ENCODE data around the gene TYW5.

The TYW5 gene

GRCh38 chr2:199955339-199956061 is at the start of gene TYW5, which contains the start of gene MAIP1:
TYW5 (minus strand) TSS chr2:199955491; CDS start chr2:199955470, 21 bp downstream.
MAIP1 (plus strand) TSS chr2:199955582; CDS start chr2:199955799, 217 bp downstream.
- DNase-seq (ENCODE audit: low spot score), result peak; percentile 87

GRCh38 chr2:200003444-200003843 is 48.2 kb upstream of the TYW5 start:
- DNase-seq (ENCODE audit: low spot score), result no peak

GRCh38 chr2:200000444-200001163 is 45.3 kb upstream of the TYW5 start:
- DNase-seq (ENCODE audit: low spot score), result no peak

GRCh38 chr2:199999166-199999565 is 43.9 kb upstream of the TYW5 start:
- DNase-seq (ENCODE audit: low spot score), result no peak

- DNase-seq (ENCODE audit: low spot score), result peak; percentile 52
Observed at GRCh38 chr2:199997296-199997695, 42.0 kb upstream of the TYW5 start.

- no peak for DNase-seq (ENCODE audit: low spot score)
Observed at GRCh38 chr2:199994896-199995295, 39.6 kb upstream of the TYW5 start.

- DNase-seq (ENCODE audit: low spot score), result no peak
Observed at GRCh38 chr2:199994371-199994770, 39.1 kb upstream of the TYW5 start.

GRCh38 chr2:199992296-199992695 is 37.0 kb upstream of the TYW5 start:
- no peak for DNase-seq (ENCODE audit: low spot score)

GRCh38 chr2:199991691-199992090 is 36.4 kb upstream of the TYW5 start:
- DNase-seq (ENCODE audit: low spot score), result no peak

GRCh38 chr2:199989822-199990221 is 34.5 kb upstream of the TYW5 start:
- DNase-seq (ENCODE audit: low spot score), result no peak

GRCh38 chr2:199988151-199988550 is 32.9 kb upstream of the TYW5 start:
- no peak for DNase-seq (ENCODE audit: low spot score)

- DNase-seq (ENCODE audit: low spot score), result no peak
Observed at GRCh38 chr2:199987586-199987985, 32.3 kb upstream of the TYW5 start.

- peak; percentile 68 for DNase-seq (ENCODE audit: low spot score)
Observed at GRCh38 chr2:199985625-199986207, 30.4 kb upstream of the TYW5 start.

GRCh38 chr2:199984755-199985154 is 29.5 kb upstream of the TYW5 start:
- DNase-seq (ENCODE audit: low spot score), result no peak

- no peak for DNase-seq (ENCODE audit: low spot score)
Observed at GRCh38 chr2:199984159-199984558, 28.9 kb upstream of the TYW5 start.

GRCh38 chr2:199983534-199983933 is 28.2 kb upstream of the TYW5 start:
- no peak for DNase-seq (ENCODE audit: low spot score)

- no peak for DNase-seq (ENCODE audit: low spot score)
Observed at GRCh38 chr2:199982126-199982843, 27.0 kb upstream of the TYW5 start.

GRCh38 chr2:199979832-199980628 is 24.7 kb upstream of the TYW5 start:
- peak; percentile 88 for DNase-seq (ENCODE audit: low spot score)

GRCh38 chr2:199979398-199979797 is 24.1 kb upstream of the TYW5 start:
- DNase-seq (ENCODE audit: low spot score), result no peak

GRCh38 chr2:199977984-199978415 is 22.7 kb upstream of the TYW5 start:
- DNase-seq (ENCODE audit: low spot score), result no peak

GRCh38 chr2:199975273-199975895 is 20.1 kb upstream of the TYW5 start:
- DNase-seq (ENCODE audit: low spot score), result no peak

Measured in cerebellar cortex (tissue), 1 donor.